NCI-H446 (cell line): ENCODE measurements around the gene OSBPL5.
A peak's percentile ranks its signal among the peaks of the same experiment; 100 is the strongest.
"Not testable (repeated sequence)": the region's sequence is repeated elsewhere in the genome, so short reads cannot be mapped to it uniquely, and the experiment has no call there.

Experiments
- DNase-seq, 2 experiments: peaks; one replicate each; lab custom pipeline; 2025; lab: John Stamatoyannopoulos, UW

Gene OSBPL5

DNA sequence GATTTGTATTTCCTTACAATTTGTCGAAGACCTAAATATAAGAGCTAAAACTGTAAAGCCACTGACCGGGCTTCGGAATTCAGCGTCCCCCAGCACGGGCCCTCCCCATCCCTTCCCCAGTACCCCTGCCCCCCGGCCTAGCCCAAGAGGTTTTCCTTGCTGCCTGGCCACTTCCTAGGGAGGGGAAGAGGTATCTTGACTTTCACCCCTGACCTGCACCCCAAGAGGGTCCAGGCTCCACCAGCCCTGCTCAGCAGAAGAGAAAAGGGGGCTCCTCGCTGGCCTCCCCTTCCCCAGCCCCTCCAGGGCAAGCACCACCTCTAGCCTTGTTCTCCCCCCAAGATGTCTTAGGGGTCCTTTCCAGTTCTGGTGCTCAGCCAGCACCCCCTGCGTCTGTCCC lies 81.8 kb downstream of the OSBPL5 start:
- no peak for DNase-seq

- DNase-seq = no peak
These were observed 83.7 kb downstream of the OSBPL5 start for GRCh38 chr11:3081386-3081751.

DNA sequence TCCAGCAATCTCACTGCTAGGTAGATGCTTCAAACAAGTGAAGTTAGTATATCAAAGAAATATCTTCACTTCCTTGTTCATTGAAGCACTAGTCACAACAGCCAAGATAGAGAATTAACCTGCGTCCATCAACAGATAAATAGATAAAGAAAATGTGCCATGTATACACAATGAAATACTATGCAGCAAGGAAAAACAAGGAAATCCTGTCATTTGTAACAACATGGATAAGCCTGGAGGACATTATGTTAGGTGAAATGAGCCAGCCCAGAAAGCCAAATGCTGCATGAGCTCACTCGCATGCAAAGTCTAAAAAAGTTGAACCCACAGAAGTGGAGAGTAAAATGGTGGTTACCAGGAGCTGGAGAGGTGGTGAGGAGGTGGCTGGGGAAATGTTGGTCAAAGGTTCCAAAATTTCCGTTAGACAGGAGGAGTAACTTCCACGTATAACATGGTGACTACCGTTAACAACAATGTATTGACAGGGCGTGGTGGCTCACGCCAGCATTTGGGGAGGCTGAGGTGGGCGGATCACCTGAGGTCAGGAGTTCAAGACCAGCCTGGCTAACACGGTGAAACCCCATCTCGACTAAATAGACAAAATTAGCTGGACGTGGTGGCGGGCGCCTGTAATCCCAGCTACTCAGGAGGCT lies 84.3 kb downstream of the OSBPL5 start:
- DNase-seq = no peak

GRCh38 chr11:3080104-3080503 lies 85.0 kb downstream of the OSBPL5 start:
- DNase-seq = no peak

DNA sequence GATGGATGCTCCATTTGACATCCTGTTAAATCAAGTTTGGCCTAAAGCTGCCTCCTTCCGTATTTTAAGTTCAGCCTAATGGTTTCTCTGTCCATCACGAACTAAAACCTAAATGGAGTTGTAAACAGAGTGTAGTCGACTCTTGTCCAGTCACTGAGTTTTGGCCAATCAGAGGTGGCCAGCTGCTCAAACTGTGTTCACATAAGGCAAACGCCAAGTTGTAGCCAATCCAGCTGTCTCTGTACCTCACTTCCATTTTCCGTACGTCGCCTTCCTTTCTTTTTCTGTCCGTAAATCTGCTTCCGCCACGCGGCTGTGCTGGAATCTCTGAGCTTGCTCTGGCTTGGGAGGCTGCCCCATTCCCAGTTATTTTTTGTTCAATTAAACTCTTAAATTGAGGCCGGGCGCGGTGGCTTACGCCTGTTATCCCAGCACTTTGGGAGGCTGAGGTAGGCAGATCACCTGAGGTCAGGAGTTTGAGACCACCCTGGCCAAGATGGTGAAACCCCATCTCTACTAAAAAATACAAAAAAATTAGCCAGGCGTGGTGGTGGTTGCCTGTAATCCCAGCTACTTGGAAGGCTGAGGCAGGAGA lies 87.2 kb downstream of the OSBPL5 start:
- DNase-seq = no peak

DNA sequence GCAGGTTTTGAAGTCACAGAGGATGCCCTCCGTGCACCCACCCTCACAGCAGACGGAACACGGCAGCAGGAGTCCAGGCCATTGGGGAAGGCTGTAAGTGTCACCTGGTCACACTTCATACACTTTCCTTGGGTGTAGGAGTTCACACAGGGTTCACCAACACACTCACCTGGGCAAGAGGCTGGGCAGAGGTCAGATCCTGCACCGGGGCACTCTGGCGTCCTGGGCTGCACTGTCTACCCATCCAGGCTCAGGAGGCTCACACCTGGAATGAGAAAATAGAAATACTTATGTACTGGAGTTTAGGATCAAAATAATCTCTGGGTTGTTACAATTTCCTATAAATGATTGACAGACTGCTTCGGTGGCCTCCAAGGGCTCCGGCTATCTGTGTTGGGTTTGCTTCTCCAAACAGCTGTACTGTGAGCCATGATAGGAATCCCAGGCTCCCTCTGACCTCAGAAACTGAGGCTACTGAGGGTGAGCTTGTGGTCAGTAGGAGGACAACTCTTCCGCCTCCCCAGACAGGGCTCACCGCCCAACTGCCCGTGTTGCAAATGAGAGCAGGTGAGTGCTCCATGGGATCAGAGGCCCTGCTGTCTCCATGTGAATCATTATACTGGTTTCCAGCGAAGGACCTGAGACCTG lies 87.8 kb downstream of the OSBPL5 start:
- DNase-seq = no peak

- DNase-seq = no peak
These were observed 90.1 kb downstream of the OSBPL5 start for GRCh38 chr11:3074912-3075589.

GRCh38 chr11:3073029-3073435 lies 92.1 kb downstream of the OSBPL5 start:
- no peak for DNase-seq

DNA sequence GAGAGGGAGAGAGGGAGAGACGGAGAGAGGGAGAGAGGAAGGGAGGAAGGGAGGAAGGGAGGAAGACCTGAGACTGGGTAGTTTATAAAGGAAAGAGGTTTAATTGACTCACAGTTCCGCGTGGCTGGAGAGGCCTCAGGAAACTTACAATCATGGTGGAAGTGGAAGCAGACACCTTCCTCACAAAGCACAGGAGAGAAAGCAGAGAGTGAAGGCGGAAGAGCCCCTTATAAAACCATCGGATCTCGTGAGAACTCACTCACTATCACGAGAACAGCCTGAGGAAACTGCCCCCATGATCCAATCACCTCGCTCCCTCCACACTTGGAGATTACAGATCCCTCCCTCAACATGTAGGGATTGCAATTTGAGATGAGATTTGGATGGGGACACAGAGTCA lies 95.7 kb downstream of the OSBPL5 start:
- DNase-seq = no peak

DNA sequence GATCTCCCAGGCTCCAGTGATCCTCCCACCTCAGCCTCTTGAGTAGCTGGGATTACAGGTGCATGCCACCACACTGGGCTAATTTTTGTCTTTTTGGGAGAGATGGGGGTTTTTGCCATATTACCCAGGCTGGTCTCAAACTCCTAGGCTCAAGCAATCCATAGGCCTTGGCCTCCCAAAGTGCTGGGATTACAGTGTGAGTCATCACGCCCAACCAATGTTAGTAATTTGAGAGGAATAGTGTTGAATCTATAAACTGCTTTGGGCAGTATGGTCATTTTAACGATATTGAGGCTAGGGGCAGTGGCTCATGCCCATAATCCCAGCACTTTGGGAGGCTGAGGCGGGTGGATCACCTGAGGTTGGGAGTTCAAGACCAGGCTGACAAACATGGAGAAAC lies 98.8 kb downstream of the OSBPL5 start:
- not testable (repeated sequence) for DNase-seq

DNA sequence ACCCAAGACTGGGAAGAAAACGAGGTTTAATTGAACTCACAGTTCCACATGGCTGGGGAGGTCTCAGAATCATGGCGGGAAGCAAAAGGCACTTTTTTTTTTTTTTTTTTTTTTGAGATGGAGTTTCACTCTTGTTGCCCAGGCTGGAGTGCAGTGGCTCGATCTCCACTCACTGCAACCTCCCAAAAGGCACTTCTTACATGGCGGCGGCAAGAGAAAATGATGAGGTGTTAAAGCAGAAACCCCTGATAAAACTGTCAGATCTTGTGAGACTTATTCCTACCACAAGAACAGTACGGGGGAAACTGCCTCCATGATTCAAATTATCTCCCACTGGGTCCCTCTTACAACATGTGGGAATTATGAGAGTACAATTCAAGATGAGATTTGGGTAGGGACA lies 100.4 kb downstream of the OSBPL5 start:
- DNase-seq = not testable (repeated sequence)

- not testable (repeated sequence) for DNase-seq
These were observed 101.2 kb downstream of the OSBPL5 start for GRCh38 chr11:3063876-3064275.

DNA sequence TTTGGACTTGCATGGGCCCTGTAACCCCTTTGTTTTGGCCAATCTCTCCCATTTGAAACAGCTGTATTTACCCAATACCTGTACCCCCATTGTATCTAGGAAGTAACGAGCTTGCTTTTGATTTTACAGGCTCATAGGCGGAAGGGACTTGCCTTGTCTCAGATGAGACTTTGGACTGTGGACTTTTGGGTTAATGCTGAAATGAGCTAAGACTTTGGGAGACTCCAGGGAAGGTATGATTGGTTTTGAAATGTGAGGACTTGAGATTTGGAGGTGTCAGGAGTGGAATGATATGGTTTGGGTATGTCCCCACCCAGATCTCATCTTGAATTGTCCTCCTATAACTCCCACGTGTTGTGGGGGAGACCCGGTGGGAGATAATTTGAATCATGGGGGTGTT lies 101.7 kb downstream of the OSBPL5 start:
- DNase-seq = not testable (repeated sequence)

GRCh38 chr11:3060436-3061025 lies 104.6 kb downstream of the OSBPL5 start:
- DNase-seq = no peak

DNA sequence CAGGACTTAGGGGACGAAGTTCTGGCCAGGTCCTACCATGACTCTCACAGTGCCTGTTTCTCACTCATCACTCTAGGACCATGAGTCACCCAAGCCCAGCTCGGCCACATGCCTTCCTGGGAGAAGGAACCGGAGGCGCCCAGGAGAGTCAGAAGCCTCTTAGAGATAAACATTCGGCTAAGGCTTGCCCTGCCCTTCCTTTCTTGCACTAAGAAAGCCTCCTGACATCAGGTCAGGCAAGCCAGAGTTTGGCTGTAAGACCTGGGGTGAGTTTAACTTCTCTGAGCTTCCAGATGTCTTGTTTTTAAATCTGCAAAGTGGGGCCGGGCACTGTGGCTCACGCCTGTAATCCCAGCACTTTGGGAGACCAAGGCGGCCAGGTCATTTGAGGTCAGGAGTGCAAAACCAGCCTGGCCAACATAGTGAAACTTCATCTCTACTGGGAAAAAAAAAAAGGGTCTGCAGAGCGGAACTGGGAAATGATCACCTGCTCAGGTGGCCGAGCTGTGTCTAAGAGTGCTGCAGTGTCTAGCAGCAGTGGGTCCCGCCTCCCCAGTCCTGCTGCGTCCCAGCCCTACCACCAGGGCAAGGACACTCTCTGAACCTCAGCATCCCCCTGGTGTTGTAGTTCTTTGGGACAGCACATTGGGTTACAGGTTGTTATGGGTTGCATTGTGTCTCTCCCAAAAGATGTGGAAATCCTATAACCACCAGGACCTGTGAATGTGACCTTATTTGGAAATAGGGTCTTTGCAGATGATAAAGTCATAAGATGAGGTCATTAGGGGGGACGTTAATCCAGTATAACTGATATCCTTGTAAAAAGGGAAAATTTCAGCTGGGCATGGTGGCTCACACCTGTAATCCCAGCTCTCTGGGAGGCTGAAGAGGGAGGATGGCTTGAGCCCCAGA lies 106.1 kb downstream of the OSBPL5 start:
- DNase-seq = no peak

GRCh38 chr11:3057069-3057963 lies 107.8 kb downstream of the OSBPL5 start, which contains the start of gene CARS1:
TSS of gene CARS1 (minus strand) at chr11:3057423. CDS start at chr11:3057367, 56 bp downstream.
- DNase-seq = peak; percentile 88 to 95

GRCh38 chr11:3056296-3057068 lies 108.6 kb downstream of the OSBPL5 start:
- DNase-seq = no peak

DNA sequence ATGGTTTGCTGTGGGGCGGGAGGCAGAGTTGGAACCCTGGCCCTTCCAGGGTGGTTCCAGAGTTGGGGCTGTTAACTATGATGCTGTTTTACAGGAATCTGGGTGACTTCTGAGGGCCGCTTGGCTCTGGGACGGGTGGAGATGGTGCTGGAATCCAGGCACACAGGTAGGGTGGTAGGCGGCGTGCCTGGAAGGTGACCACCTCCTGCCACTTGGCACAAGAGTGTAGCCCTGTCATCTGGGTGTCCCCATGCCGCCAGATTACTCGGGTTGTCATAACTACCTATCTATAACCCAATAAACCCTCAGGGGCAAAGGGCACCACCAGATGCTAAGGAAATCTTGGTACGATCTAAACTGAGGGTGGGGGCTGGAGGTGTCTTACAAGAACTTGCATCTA lies 109.2 kb downstream of the OSBPL5 start:
- no peak for DNase-seq

GRCh38 chr11:3052567-3052966 lies 112.5 kb downstream of the OSBPL5 start:
- DNase-seq = no peak

- DNase-seq = no peak
These were observed 113.0 kb downstream of the OSBPL5 start for GRCh38 chr11:3052109-3052479.
